ENCODE results near the gene NEK1. TPM values are rescaled to one million over a fixed set of nuclear protein-coding genes. Genes with fewer than 3 reads are reported as not detected.
"Not testable (repeated sequence)": the region's sequence is repeated elsewhere in the genome, so short reads cannot be mapped to it uniquely, and the experiment has no call there.

Gene NEK1
- total and polyA plus RNA-seq, 2 donors (not counting 1 experiment from before 2014, with no cell fraction given), result 3.3 to 21.4 TPM

DNA sequence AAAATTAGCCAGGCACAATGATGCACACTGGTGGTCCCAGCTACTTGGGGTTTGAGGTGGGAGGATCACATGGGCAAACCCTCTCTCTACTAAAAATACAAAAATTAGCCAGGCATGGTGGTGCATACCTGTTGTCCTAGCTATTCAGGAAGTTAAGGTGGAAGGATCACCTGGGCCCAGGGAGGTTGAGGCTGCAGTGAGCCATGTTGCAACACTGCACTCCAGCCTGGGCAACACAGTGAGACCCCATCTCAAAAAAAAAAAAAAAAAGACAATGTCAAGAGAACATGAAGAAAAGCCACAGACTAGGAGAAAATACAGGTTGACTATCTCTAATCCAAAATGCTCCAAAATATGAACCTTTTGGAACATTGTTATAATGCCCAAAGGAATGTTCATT, 153.8 kb downstream of the NEK1 start:
- Histone ChIP-seq H3K79me2 (ENCODE audit: control insufficient read depth, insufficient read depth, low read length) (no peaks in the 10 kb centered on the region), H3K27ac (ENCODE audit: low read length in 2 of 2) (no peak overlapping the region), H3K4me3 (ENCODE audit: control extremely low read depth in 1 of 5, extremely low read depth in 1 of 5, insufficient read depth in 1 of 5, low read depth in 2 of 5, low read length in 4 of 5) (no peak overlapping the region), H2AFZ (ENCODE audit: insufficient read depth, low read depth, low read length, poor library complexity, severe bottlenecking) (no peak overlapping the region), H3K4me2 (replicated peaks; ENCODE audit: low read depth, low read length, poor library complexity, severe bottlenecking) (no peak overlapping the region), H4K20me1 (ENCODE audit: control insufficient read depth, insufficient read depth, low read length, poor library complexity, severe bottlenecking) (no peaks in the 10 kb centered on the region), H3K36me3 (replicated peaks in 1 of 2; ENCODE audit: control extremely low read depth in 1 of 2, control insufficient read depth in 1 of 2, extremely low read depth in 1 of 2, insufficient read depth in 2 of 2, low read length in 1 of 2) (peaks cover 5 to 6% of the 10 kb centered on the region in 2 experiments), H3K4me1 (ENCODE audit: control insufficient read depth in 2 of 2, insufficient read depth in 2 of 2, low read length in 2 of 2) (no peaks in the 10 kb centered on the region), H3K27me3 (replicated peaks in 1 of 4; ENCODE audit: control extremely low read depth in 1 of 4, control insufficient read depth in 3 of 4, insufficient read depth in 4 of 4, low read length in 3 of 4) (no peaks in the 10 kb centered on the region), H3K9ac (ENCODE audit: low read length) (no peak overlapping the region), H3K9me3 (ENCODE audit: control extremely low read depth in 1 of 3, control insufficient read depth in 2 of 3, insufficient read depth in 1 of 3, low read length in 2 of 3) (no peaks in the 10 kb centered on the region)
- POLR2A ChIA-PET, result no interaction called here
- CTCF ChIA-PET, result no interaction called here
- intact Hi-C loops (cut with micrococcal nuclease), result no loop called here
- ATAC-seq (ENCODE audit: low read depth) (no peak), DNase-seq (no peak)
- H3K27ac Mint-ChIP-seq, result no peak overlapping the region
- peaks cover 2% of the 10 kb centered on the region for H3K9me3 Mint-ChIP-seq (ENCODE audit: insufficient read depth)
- no peak overlapping the region for H3K4me3 Mint-ChIP-seq
- H3K27me3 Mint-ChIP-seq, result no peaks in the 10 kb centered on the region
- H3K4me1 Mint-ChIP-seq, result no peaks in the 10 kb centered on the region
- TF ChIP-seq CTCF (IDR thresholded peaks at IDR 0.05), result no peak

DNA sequence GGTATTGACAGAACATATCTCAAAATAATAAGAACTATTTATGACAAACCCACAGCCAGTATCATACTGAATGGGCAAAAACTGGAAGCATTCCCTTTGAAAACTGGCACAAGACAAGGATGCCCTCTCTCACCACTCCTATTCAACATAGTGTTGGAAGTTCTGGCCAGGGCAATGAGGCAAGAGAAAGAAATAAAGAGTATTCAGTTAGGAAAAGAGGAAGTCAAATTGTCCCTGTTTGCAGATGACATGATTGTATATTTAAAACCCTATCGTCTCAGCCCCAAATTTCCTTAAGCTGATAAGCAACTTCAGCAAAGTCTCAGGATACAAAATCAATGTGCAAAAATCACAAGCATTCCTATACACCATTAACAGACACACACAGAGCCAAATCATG, 159.7 kb downstream of the NEK1 start:
- H3K4me1 ChIP-seq (ENCODE audit: control insufficient read depth in 2 of 2, insufficient read depth in 2 of 2, low read length in 2 of 2); H3K9me3 ChIP-seq (ENCODE audit: control extremely low read depth in 1 of 3, control insufficient read depth in 2 of 3, insufficient read depth in 1 of 3, low read length in 2 of 3); CTCF ChIA-PET; H3K27ac ChIP-seq (ENCODE audit: low read length in 2 of 2); H3K27me3 Mint-ChIP-seq; POLR2A ChIA-PET; H3K79me2 ChIP-seq (ENCODE audit: control insufficient read depth, insufficient read depth, low read length); H3K27me3 ChIP-seq (replicated peaks in 1 of 4; ENCODE audit: control extremely low read depth in 1 of 4, control insufficient read depth in 3 of 4, insufficient read depth in 4 of 4, low read length in 3 of 4); H3K27ac Mint-ChIP-seq; H2AFZ ChIP-seq (ENCODE audit: insufficient read depth, low read depth, low read length, poor library complexity, severe bottlenecking); H4K20me1 ChIP-seq (ENCODE audit: control insufficient read depth, insufficient read depth, low read length, poor library complexity, severe bottlenecking); intact Hi-C loops (cut with micrococcal nuclease); H3K36me3 ChIP-seq (replicated peaks in 1 of 2; ENCODE audit: control extremely low read depth in 1 of 2, control insufficient read depth in 1 of 2, extremely low read depth in 1 of 2, insufficient read depth in 2 of 2, low read length in 1 of 2); H3K4me2 ChIP-seq (replicated peaks; ENCODE audit: low read depth, low read length, poor library complexity, severe bottlenecking); ATAC-seq (ENCODE audit: low read depth); H3K4me3 ChIP-seq (ENCODE audit: control extremely low read depth in 1 of 5, extremely low read depth in 1 of 5, insufficient read depth in 1 of 5, low read depth in 2 of 5, low read length in 4 of 5); H3K9ac ChIP-seq (ENCODE audit: low read length); H3K4me1 Mint-ChIP-seq; H3K9me3 Mint-ChIP-seq (ENCODE audit: insufficient read depth); H3K4me3 Mint-ChIP-seq; DNase-seq: not testable (repeated sequence)
- no CpG with 5 or more reads among the region's 1 CpG for WGBS (ENCODE audit: insufficient coverage)

DNA sequence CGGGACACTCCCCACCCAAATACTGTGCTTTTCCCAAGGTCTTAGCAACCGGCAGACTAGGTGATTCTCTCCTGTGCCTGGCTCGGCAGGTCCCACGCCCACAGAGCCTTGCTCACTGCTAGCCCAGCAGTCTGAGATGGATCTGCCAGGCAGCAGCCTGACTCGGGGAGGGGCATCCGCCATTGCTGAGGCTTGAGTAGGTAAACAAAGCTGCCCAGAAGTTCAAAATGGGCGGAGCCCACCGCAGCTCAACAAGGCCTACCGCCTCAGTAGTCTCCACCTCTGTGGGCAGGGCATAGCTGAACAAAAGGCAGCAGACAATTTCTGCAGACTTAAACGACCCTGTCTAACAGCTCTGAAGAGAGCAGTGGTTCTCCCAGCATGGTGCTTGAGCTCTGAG, 163.4 kb downstream of the NEK1 start:
- ATAC-seq (ENCODE audit: low read depth); CTCF ChIA-PET; H3K4me3 Mint-ChIP-seq; H2AFZ ChIP-seq (ENCODE audit: insufficient read depth, low read depth, low read length, poor library complexity, severe bottlenecking); H3K27me3 Mint-ChIP-seq; H3K79me2 ChIP-seq (ENCODE audit: control insufficient read depth, insufficient read depth, low read length); H3K27me3 ChIP-seq (replicated peaks in 1 of 4; ENCODE audit: control extremely low read depth in 1 of 4, control insufficient read depth in 3 of 4, insufficient read depth in 4 of 4, low read length in 3 of 4); H3K4me1 ChIP-seq (ENCODE audit: control insufficient read depth in 2 of 2, insufficient read depth in 2 of 2, low read length in 2 of 2); H3K4me3 ChIP-seq (ENCODE audit: control extremely low read depth in 1 of 5, extremely low read depth in 1 of 5, insufficient read depth in 1 of 5, low read depth in 2 of 5, low read length in 4 of 5); POLR2A ChIA-PET; H4K20me1 ChIP-seq (ENCODE audit: control insufficient read depth, insufficient read depth, low read length, poor library complexity, severe bottlenecking); H3K27ac Mint-ChIP-seq; H3K4me2 ChIP-seq (replicated peaks; ENCODE audit: low read depth, low read length, poor library complexity, severe bottlenecking); H3K4me1 Mint-ChIP-seq; DNase-seq; H3K27ac ChIP-seq (ENCODE audit: low read length in 2 of 2); intact Hi-C loops (cut with micrococcal nuclease); H3K9ac ChIP-seq (ENCODE audit: low read length); H3K36me3 ChIP-seq (replicated peaks in 1 of 2; ENCODE audit: control extremely low read depth in 1 of 2, control insufficient read depth in 1 of 2, extremely low read depth in 1 of 2, insufficient read depth in 2 of 2, low read length in 1 of 2): not testable (repeated sequence)
- peaks cover 16% of the 10 kb centered on the region for H3K9me3 Mint-ChIP-seq (ENCODE audit: insufficient read depth)
- WGBS (ENCODE audit: insufficient coverage), result 90% methylated on average over 10 of the region's 10 CpGs
- peaks cover 1 to 13% (median 11%) of the 10 kb centered on the region in 3 donors for H3K9me3 ChIP-seq (ENCODE audit: control extremely low read depth in 1 of 3, control insufficient read depth in 2 of 3, insufficient read depth in 1 of 3, low read length in 2 of 3)

Data from B cell (primary cell).